ENCODE results near the gene WDFY2. TPM values are rescaled to one million over a fixed set of nuclear protein-coding genes. Genes with fewer than 3 reads are reported as not detected.
A peak's percentile ranks its signal among the peaks of the same experiment; 100 is the strongest.
"Not testable (repeated sequence)": the region's sequence is repeated elsewhere in the genome, so short reads cannot be mapped to it uniquely, and the experiment has no call there.

The WDFY2 gene
- total RNA-seq, 1 donor from 2014 or later = 20.7 TPM

DNA sequence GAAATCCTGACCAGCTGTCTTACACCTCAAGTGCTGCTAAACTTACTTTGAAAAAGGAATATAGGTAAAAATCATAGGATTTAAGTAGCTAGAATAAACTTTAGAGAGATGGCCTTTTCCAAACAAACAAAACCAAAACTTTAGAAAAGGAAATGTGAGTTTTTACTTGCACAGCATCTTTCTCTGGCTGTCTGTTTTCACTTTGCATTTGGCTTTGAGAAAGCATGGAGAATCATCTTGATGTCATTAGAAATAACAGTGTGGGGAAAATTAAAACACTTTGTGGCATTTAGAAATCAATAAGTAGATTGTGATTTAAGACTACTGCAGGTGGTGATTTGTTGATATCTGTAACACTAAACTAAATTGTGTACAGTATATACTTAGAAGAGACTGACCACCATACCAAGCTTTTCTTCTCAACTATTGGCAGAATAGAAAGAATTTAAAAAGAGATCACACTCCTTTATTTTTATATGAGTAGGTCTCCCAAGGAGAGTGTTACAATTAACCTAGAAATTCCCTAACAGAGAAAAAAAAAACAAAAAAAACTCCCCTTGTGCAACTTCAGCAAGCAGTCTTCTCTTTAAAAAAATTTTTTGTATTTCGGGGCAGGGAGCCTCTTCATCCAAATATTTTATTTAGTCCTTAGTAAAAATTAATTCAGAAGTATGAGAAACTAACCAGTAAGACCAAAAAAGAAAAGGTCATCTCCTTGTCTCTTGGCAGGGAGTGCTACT, 6.1 kb downstream of the WDFY2 start:
- Mint-ChIP-seq H3K27me3 (ENCODE audit: low read depth) (no peaks in the 10 kb centered on the region), H3K27ac (ENCODE audit: unreplicated experiment) (no peak overlapping the region), H3K4me3 (peak overlapping the region; percentile 32), H3K4me1 (peaks cover 57% of the 10 kb centered on the region), H3K9me3 (no peaks in the 10 kb centered on the region), H3K36me3 (ENCODE audit: low read depth) (no peaks in the 10 kb centered on the region)
- TF ChIP-seq, protein P1, sequence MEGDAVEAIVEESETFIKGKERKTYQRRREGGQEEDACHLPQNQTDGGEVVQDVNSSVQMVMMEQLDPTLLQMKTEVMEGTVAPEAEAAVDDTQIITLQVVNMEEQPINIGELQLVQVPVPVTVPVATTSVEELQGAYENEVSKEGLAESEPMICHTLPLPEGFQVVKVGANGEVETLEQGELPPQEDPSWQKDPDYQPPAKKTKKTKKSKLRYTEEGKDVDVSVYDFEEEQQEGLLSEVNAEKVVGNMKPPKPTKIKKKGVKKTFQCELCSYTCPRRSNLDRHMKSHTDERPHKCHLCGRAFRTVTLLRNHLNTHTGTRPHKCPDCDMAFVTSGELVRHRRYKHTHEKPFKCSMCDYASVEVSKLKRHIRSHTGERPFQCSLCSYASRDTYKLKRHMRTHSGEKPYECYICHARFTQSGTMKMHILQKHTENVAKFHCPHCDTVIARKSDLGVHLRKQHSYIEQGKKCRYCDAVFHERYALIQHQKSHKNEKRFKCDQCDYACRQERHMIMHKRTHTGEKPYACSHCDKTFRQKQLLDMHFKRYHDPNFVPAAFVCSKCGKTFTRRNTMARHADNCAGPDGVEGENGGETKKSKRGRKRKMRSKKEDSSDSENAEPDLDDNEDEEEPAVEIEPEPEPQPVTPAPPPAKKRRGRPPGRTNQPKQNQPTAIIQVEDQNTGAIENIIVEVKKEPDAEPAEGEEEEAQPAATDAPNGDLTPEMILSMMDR (conservative IDR thresholded peaks at IDR 0.05) = no peak
- no peak for DNase-seq (ENCODE audit: low read depth, low spot score)

DNA sequence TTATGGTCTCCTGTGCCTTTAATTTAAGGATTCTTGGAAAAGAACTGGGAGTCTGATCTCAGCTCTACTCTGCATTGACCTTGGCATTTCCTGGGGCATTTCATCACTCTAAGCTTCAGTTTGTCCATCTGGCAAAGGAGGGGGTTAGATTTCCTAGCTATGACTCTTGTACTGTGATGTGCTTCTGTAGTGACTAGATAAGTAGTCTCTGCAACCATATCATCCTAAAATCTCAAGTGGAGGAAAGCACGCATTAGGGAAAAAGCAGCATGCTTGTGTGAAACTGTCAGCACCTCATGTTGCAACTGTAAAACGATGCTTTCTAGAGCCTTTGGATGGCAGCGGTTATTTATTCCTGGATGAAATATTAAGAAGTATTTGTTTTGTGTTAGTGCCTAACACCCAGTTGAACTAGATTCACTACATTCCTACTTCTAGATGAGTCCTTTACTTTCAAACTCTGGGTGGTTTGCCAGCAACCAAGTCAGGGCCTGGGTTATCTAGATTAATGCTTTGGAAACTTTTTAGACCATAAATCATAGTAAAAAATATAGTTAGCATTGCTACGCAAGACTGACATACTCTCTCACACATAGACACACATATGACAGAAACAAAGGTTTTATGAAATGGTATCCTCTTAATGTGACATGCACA, 6.8 kb downstream of the WDFY2 start:
- no peaks in the 10 kb centered on the region for H3K9me3 Mint-ChIP-seq
- TF ChIP-seq, protein P1 (conservative IDR thresholded peaks at IDR 0.05) = no peak
- H3K4me1 Mint-ChIP-seq = peaks cover 50% of the 10 kb centered on the region
- peak overlapping the region; percentile 64 for H3K27ac Mint-ChIP-seq (ENCODE audit: unreplicated experiment)
- no peaks in the 10 kb centered on the region for H3K27me3 Mint-ChIP-seq (ENCODE audit: low read depth)
- DNase-seq (ENCODE audit: low read depth, low spot score) = no peak
- H3K36me3 Mint-ChIP-seq (ENCODE audit: low read depth) = no peaks in the 10 kb centered on the region
- peak overlapping the region; percentile 3 for H3K4me3 Mint-ChIP-seq

DNA sequence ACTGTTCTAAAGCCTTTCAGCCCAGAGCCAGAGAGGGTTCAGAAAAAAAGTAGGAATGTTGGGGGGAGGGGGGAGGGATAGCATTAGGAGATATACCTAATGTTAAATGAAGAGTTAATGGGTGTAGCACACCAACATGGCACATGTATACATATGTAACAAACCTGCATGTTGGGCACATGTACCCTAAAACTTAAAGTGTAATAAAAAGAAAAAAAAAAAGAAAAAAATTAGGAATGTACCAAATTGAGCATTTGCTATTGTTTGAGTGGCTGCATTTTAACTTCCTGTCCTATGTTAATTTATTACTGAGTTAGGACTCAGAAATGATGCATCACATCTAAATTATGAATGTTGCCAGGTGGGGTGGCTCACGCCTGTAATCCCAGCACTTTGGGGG, 7.7 kb downstream of the WDFY2 start:
- not testable (repeated sequence) for H3K4me3 Mint-ChIP-seq; DNase-seq (ENCODE audit: low read depth, low spot score); H3K36me3 Mint-ChIP-seq (ENCODE audit: low read depth); H3K9me3 Mint-ChIP-seq; H3K27me3 Mint-ChIP-seq (ENCODE audit: low read depth)
- H3K27ac Mint-ChIP-seq (ENCODE audit: unreplicated experiment) = peak overlapping the region; percentile 64
- peaks cover 48% of the 10 kb centered on the region for H3K4me1 Mint-ChIP-seq

DNA sequence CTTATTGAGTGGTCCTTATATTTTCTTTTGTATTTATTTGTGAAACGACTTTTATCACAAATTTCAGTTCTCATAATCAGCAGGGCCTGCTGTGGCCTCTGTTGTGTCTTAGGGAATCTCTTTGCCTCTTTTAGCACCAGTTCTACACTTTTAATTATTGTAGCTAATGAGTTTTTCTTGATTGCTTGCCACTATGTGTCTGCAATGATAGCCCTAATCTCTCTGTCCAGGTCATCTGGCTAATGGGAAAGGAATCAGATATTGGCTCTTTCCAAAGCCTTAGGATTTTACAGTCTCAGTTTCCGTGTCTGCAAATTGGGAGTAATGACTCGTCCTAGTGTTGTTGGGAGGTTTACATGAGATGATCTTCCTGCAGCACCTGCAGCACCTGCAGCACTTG, 10.2 kb downstream of the WDFY2 start:
- H3K4me3 Mint-ChIP-seq = no peak overlapping the region
- H3K4me1 Mint-ChIP-seq = peaks cover 24% of the 10 kb centered on the region
- TF ChIP-seq, protein P1 (conservative IDR thresholded peaks at IDR 0.05) = no peak
- no peaks in the 10 kb centered on the region for H3K27me3 Mint-ChIP-seq (ENCODE audit: low read depth)
- no peak overlapping the region for H3K27ac Mint-ChIP-seq (ENCODE audit: unreplicated experiment)
- no peaks in the 10 kb centered on the region for H3K36me3 Mint-ChIP-seq (ENCODE audit: low read depth)
- H3K9me3 Mint-ChIP-seq = no peaks in the 10 kb centered on the region
- DNase-seq (ENCODE audit: low read depth, low spot score) = no peak

- TF ChIP-seq, protein P1 (conservative IDR thresholded peaks at IDR 0.05) = no peak
- Mint-ChIP-seq H3K9me3 (no peaks in the 10 kb centered on the region), H3K4me3 (no peak overlapping the region), H3K27me3 (ENCODE audit: low read depth) (no peaks in the 10 kb centered on the region), H3K4me1 (peaks cover 18% of the 10 kb centered on the region), H3K27ac (ENCODE audit: unreplicated experiment) (no peak overlapping the region), H3K36me3 (ENCODE audit: low read depth) (peaks cover 2% of the 10 kb centered on the region)
- no peak for DNase-seq (ENCODE audit: low read depth, low spot score)
Observed at GRCh38 chr13:51595416-51595815, 11.2 kb downstream of the WDFY2 start.

DNA sequence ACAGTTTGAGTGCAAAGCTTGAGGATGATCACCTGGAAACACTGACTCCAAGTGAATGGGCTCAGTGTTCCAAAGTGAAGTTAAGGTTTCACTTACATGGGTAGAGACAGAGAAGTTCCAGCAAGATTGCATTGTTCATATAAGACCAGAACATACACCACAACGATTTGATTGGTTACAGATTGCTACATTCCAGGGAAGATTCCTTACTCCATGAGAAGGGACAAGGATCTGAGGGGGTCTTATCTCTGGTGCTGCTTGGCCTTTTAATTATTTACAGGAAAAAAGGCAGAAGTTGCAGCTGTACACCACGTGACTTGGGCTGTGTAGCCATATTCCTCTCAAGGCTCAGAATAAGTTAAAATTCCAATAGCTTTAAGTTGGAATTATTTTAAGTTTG, 12.3 kb downstream of the WDFY2 start:
- Mint-ChIP-seq H3K9me3 (no peaks in the 10 kb centered on the region), H3K27me3 (ENCODE audit: low read depth) (no peaks in the 10 kb centered on the region), H3K36me3 (ENCODE audit: low read depth) (peaks cover 5% of the 10 kb centered on the region), H3K27ac (ENCODE audit: unreplicated experiment) (no peak overlapping the region), H3K4me1 (peaks cover 8% of the 10 kb centered on the region), H3K4me3 (no peak overlapping the region)
- no peak for DNase-seq (ENCODE audit: low read depth, low spot score)
- TF ChIP-seq, protein P1 (conservative IDR thresholded peaks at IDR 0.05) = no peak
